NCI-H146 (cell line): ENCODE data around the gene SCN11A.

Experiments used
- DNase-seq: peaks from one replicate; lab custom pipeline; 2025; lab: John Stamatoyannopoulos, UW

SCN11A gene

GRCh38 chr3:39051649-39052561 lies at the start of gene SCN11A, which contains the start of gene WDR48:
Gene SCN11A, minus strand, starts transcription at chr3:39051944. Its CDS starts 101,582 bp downstream, at chr3:38950362.
Gene WDR48, plus strand, starts transcription at chr3:39052016. Its CDS starts 10 bp downstream, at chr3:39052026.
- peak; percentile 91 for DNase-seq

GRCh38 chr3:39101022-39101689 lies 49.4 kb upstream of the SCN11A start:
- no peak for DNase-seq

DNA sequence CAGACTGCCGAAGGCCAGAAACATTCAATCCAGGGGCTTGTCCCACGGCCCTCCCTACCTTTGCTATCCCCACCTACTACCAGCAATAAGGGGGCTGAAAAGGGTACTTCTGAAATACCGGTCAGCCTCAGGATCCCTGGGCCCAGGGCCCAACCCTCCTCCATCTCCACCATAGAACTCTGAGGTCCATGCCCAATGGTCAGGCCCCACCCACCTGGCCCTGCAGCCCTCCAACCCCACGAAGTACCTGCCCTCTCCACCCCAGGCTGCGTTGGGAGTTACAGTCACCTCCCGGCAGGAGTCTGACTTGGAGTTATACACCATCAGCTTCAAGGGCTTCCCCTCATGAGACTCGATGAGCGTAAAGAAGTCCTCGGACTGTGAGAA lies 48.7 kb upstream of the SCN11A start:
- no peak for DNase-seq

GRCh38 chr3:39099738-39100499 lies 48.2 kb upstream of the SCN11A start:
- DNase-seq, result no peak

DNA sequence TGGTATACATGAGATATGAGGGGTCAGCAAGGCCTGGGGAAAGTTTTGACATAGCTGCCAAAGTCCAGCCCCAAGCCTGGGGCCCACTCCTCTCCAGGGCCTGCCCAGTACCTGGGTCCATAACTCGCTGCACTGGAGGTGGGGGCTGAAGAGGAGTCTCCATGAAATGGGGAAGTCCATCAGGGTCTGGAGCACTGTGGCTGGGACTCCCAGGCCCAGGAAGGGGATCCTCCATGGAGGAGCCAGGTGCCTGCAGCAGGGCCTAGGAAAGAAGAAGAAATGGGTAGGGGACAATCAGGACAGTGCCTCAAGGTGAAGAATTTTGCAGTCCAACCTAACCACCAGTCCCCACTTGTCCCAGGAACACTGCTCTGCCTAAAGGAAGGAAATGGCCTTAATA lies 47.5 kb upstream of the SCN11A start:
- no peak for DNase-seq

DNA sequence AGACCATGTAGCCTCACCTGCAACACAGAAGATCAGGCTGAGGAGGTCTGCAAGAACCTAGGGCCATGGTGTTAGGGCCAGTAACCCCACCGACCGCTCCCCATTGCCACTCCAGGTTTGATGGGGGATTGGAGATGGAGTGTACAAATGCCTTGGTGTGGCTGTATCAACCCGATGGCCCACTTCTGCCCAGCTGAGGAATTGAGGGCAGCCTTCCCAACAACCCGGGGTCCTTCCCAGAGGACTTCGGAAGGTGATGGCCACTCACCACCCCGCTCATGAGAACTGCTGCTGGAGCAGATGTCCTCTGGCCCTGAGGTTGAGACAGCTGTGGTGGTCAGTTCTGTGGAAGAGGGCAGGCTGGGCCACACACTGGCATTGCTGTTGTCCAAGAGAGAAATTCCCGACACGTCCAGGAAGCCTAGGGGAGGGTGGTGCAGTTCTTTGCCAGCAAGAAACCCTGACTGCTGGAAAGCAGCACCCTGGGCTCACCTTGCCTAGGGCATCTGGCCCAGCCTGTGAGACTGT lies 46.8 kb upstream of the SCN11A start:
- DNase-seq, result no peak

- DNase-seq, result no peak
Observed at GRCh38 chr3:39097716-39098472, 46.1 kb upstream of the SCN11A start.

DNA sequence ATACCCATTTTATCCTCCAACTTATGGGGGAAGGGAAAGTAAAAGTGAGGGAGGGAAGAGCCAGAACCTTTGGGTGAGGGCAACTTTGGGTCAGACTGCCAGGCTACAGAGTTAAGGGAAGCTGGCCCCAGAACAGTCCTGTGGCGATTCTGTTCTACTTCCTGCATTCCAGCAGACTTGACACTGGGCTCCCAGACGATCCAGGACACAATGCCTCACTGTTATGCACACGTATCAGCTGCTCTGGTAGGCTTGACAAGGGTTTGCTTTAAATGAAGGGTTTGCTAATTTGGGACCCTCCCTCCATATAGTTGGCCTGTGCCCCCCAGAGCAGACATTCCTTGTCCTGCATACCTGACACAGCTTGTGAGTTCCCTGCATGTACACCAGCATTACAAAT lies 45.0 kb upstream of the SCN11A start:
- no peak for DNase-seq

DNA sequence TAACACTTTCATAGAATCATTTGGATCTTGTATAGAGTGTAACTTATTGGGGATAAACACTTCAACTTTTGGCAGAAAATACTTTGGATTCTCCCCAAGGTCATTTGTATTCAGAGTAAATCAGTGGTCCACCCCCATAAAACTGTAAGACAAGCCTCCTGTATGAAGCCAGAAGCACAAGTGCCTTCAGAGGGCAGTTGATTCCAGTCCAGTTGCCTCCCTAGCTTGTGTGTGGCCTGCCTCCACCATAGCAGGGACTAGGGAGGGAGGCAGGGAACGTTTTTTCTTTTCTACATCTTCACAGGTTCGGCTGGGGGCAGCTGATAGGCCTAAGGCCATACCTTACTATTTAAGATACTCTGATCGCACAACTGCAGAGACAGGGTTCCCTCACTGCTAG lies 44.0 kb upstream of the SCN11A start:
- DNase-seq, result no peak

DNA sequence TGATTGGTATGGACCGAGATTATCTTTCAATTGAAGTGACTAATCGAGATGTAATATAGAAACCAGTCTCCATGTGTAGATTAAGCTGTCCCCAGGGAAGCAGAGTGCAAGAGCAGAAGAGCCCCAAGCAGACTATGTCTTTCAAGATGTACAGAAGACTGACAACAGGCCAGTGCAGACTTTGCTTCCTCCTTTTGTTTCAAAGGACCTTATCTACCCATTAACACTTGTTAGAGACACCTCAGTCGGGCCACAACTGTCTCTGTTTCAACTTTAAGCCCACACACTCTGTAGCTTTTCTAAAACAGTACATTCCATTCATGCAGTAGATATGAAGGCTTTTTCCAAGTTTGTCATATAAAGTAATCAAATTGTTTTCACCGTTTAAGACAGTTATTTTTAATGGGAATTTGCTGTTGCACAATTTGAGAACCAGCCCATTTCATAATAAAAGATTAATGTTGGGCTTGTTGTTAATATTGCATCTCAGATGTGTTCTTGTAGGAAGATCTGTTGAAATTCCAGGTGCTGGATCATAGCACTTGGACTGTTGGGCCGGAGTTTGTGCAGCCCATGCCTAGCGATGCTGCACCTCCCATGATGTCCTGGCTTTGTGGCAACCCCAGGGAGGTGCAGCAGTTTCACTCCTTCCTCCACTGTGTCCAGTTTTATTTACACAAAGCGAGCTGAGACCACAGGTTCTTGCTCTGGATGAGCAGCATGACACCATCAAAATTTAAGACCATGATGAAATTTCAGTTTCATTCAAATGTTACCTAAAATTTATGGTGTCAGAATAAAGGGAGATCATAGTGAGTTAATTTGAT lies 43.3 kb upstream of the SCN11A start:
- DNase-seq, result no peak

DNA sequence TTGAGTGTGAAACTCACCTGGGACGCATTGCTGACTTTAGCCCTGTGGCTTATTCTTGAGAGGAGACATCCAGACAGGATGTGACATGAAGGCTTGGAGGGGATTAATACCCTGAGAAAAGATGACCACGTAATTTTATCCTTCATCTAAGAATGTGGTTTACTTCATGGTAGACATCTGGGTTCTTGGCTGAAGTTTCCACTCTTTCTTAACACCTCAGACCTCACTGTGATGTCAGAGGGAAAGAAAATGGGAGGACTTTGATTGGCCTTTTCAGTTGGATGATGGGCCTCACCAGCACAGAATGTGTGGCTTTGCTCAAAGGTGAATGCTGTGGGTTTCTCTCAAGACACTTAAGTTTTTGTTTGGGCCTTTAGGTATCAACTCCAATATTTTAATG lies 39.2 kb upstream of the SCN11A start:
- no peak for DNase-seq

- DNase-seq, result no peak
Observed at GRCh38 chr3:39088889-39089288, 37.1 kb upstream of the SCN11A start.

DNA sequence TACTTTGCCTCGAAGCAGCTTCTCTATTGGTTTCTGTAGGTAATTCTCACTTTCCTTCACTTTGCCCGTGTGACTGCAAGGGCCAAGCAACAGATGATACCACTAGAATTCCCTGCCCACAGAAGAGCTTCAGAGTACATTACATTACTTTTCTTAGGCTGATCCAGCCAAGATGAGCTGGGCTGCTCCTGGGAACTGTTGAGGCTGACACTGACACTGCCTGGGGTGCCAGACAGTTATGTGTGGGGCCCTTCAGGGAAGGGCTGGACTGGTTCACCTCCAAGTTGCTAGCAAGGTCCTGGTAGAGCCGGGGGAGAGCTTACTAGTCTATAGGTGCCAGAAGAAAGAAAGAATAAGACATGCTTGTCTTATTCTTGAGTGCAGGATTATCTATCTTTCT lies 36.7 kb upstream of the SCN11A start:
- DNase-seq, result no peak

GRCh38 chr3:39086144-39086543 lies 34.4 kb upstream of the SCN11A start:
- no peak for DNase-seq

GRCh38 chr3:39082666-39083313 lies 31.0 kb upstream of the SCN11A start:
- DNase-seq, result no peak

DNA sequence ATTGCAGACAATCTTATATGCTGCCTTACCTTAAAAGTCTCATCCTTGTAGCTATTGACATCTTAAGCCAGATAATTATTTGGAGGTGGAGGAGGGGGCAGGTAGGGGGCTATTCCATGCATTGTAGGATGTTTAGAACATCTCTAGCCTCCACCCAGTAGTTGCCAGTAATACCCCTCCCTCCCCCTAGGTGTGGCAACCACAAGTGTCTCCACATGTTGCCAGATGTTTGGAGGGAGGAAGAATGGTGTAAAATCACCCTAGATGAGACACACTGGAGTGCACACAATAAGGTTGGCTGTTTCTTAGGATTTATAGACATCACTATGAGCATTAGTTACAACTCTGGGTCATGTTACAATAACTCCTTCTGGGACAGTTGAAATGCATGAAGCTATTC lies 28.3 kb upstream of the SCN11A start:
- DNase-seq, result no peak

DNA sequence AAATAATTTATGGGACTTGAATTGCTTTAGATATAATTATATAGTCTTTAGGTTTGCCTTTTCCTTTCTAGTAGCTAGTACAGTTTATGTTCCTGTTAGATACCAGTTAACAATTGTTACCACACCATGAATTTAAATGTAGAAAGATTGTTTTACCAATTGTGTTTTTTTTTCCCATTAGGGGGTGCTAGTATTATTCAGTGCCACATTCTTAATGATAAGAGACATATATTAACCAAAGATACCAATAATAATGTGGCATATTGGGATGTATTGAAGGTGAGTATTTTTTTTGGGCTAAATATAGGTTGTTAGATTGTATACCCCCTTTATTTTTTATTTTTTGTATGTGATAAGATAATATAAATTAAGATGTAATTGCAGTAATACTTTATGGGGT lies 27.8 kb upstream of the SCN11A start:
- no peak for DNase-seq

- no peak for DNase-seq
Observed at GRCh38 chr3:39075910-39076309, 24.2 kb upstream of the SCN11A start.

GRCh38 chr3:39068556-39068955 lies 16.8 kb upstream of the SCN11A start:
- no peak for DNase-seq

DNA sequence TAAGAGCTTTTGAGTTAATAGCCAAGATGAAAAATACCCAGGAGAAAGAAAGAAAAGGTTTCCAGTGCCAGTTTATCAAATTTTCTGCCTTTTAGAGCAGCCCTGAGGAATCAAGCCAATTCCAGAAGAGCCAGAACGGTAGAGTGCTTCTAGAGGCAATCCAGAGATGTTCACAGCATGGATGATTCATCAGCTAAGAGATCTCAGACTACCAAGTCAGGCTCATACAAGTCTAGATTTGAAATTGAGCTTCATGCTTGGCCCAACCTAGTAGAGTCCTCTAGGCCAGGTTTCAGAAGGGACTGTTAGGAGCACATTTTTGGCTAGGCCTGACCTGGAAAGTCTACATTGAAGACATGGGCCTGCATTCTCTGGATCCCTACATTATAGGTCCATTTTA lies 15.5 kb upstream of the SCN11A start:
- no peak for DNase-seq
